A549 (cell line): ENCODE results near the gene UBQLN4.

Source experiments
- JUN ChIP-seq, 2 experiments: fragments of >200 bp; sonication (Bioruptor Twin); formaldehyde crosslinking; IDR thresholded peaks; 2 replicates in 1 of 2; 3 replicates in 1 of 2; pipeline ENCODE4 v1.6.1; 2016 to 2017
- MAX ChIP-seq: IDR thresholded peaks from 2 replicates; pipeline ENCODE4 v1.6.1; 2012
- POLR2A ChIP-seq: IDR thresholded peaks from 2 replicates; pipeline ENCODE4 v1.6.1; 2012; ENCODE audit warnings: mild to moderate bottlenecking, low read length
- TF ChIP-seq, protein P1 (sequence below): fragments of >200 bp; sonication (Bioruptor Twin); formaldehyde crosslinking; IDR thresholded peaks from 3 replicates; pipeline ENCODE4 v1.5.1; 2016

DNA sequence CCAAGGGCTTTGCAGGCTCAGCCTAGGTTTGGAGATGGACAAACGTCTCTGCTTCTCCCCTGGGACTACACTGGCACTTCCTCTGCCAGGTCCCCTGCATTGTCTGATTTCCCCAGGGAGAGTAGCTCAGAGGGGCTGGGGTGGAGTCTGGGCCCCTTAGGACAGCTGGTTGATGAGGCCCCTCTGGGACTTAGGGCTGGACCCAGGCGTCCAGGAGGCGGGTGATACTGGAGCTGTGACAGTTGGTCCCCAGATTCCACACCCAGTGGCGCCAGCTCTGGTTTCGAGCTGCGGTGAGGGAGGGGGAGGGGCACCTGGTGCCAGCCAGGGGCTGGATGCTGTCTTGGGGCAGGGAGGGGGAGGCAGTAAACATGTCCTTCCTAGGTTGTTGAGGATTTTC, 36.1 kb upstream of the UBQLN4 start:
- TF ChIP-seq, protein P1, sequence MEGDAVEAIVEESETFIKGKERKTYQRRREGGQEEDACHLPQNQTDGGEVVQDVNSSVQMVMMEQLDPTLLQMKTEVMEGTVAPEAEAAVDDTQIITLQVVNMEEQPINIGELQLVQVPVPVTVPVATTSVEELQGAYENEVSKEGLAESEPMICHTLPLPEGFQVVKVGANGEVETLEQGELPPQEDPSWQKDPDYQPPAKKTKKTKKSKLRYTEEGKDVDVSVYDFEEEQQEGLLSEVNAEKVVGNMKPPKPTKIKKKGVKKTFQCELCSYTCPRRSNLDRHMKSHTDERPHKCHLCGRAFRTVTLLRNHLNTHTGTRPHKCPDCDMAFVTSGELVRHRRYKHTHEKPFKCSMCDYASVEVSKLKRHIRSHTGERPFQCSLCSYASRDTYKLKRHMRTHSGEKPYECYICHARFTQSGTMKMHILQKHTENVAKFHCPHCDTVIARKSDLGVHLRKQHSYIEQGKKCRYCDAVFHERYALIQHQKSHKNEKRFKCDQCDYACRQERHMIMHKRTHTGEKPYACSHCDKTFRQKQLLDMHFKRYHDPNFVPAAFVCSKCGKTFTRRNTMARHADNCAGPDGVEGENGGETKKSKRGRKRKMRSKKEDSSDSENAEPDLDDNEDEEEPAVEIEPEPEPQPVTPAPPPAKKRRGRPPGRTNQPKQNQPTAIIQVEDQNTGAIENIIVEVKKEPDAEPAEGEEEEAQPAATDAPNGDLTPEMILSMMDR: no peak
- no peak for TF ChIP-seq MAX
- TF ChIP-seq POLR2A: no peak
- no peak for TF ChIP-seq JUN (IDR thresholded peaks at IDR 0.05)
